HG03565 (cell line): Measurements from ENCODE around the gene THUMPD3.

Experiments used
- ATAC-seq: cut with Tn5 transposase; IDR thresholded peaks from one replicate; pipeline ENCODE4 v1.9.1; 2021; ENCODE audit warnings: mild to moderate bottlenecking, moderate library complexity; ENCODE audit not compliant: unreplicated experiment

The THUMPD3 gene

DNA sequence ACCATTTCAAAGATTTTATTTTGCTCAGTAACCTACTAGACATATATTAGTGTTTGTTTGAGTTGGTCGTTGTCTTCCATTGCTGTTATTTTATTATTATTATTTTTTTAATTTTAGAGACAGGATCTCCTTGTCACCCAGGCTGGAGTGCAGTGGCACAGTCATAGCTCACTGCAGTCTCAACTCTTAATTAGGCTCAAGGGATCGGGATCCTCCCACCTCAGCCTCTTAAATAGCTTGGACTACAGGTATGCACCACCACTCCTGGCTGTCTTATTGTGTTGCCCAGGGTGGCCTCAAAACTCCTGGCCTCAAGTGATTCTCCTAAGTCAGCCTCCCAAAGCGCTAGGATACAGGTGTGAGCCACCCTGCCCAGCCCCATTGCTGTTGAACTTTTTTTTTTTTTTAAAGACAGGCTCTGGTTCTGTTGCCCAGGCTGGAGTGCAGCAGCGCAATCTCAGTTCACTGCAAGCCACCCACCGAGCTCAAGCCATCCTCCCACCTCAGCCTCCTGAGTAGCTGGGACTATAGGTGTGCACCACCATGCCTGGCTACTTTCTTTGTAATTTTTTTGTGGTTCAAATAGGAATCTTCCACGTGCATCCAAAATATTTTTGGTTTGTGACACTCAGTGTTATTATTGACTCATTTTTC lies 52.8 kb downstream of the THUMPD3 start:
- no peak for ATAC-seq

DNA sequence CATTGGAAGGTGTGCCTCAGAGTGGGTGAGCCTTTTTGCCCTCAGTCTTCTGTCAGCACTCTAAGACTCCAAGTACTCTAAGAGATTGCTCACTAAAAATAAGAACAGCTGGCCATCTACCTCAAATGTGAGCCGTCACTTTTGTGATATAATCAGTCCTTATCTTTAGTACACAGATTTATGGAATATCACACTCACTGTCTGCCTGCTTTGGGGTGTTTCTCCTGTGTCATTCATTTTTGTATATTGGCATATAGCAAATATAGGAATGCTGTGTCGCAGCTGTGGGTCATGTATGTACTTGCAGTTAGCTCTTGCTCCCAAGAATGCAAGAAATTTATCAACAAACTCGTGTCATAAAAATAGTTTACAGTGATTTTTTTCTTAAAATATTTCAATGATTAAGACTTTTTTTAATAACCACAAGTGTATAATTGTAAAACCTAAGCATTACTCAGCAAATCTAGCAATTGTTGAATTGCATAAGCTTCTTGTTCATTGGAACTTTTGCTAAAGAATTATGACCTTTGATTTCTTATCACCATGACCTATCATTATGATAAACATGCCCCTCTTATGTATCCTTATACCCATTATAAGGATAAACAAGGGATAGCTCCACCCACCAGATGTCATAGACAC lies 53.4 kb downstream of the THUMPD3 start:
- no peak for ATAC-seq

DNA sequence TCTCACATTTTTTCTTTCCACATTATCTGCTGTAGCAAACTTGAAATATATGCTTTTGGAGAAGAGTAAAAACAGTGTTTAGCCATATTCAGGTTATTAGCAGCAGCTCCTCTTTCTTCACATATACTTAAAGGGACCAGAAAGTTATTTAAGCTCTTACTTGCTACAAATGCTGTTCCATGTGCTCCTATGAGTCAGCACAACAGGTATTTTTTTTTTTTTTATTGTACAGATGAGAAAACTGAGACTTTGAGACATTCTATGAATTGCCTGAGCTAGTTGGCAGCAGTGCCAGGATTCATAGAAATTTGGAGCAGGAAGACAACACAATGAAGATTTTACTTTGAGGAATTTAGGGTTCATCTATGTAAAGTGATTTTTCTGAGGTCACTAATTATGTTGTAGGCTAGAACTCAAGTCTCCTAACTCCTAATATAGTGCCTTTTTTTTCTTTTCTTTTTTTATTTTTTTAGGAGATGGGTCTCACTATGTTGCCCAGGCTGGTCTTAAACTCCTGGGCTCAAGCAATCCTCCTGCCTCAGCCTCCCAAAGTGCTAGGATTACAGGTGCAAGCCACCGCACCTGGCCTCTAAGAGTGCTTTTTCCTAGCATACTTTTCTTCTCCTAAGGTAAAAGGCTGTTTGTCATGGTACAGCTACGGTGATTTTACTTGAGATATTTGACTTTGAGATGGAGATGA lies 58.1 kb downstream of the THUMPD3 start:
- no peak for ATAC-seq

DNA sequence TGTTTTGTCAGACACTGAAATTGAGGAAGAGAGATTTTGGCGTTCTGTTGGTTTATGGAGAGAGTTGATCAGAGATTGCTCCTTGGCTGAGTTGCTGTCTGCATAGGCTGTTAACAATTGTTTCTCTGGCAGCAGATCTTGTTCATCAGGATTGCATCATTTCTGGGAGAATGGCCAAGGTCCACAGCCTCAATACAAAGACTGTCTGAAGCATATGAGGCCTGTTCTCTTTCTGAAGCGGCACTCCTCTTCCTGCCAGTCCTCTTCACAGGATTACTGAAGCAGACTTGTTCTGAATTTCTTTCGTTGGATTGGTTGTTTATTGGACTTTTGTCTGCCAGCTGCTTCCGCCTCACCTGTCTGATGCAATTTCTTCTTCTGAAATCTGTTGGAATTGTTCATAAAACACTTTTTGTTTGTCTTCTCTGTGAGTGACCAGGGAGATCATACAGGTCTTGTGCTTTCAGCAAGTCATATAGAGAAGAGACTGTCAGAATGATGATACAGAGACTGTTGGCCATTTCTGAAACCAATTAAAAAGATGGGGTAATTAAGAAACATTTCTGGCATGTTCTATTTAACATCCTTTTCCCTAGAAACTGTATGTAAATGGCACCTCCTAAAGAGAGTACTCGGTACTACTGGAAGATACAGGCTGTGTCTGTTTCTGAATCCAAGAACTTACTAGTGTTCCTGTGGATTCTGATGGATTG lies 60.0 kb downstream of the THUMPD3 start:
- no peak for ATAC-seq

DNA sequence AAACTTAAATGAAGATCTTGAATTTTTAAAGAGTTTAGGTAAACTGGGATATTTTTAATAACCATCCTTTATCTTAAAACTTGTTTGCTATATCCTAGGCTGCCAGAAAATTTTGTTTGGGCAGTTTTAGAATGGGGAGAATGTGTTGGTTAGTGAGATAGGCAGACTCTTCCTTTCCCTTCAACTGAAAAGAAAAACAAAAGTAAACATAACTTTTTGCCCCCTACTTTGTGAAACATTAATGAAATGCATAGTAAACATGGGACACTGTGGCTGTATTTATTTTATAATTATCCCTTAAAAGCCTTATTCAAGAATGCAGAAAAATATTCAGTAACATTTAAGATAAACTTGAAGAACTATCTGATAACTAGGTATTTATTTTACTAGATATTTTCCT lies 65.6 kb downstream of the THUMPD3 start:
- no peak for ATAC-seq

DNA sequence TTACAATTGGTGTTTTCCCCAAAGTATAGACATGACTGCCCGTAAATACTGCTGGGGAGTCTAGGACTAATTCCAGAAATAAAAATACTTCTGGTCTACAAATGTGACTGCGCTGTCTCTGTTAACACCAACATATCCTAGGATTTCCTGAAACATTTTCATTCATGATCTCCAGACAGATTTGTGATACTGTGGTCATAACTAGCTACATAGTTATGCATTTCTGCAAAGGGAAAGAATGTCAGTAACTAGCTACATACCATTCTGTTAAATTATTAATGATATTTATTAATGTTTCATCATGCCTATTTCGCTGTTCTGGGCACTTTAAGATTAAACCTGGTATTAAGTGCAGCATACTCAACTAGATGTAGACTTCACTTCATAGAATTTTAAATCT lies 67.9 kb downstream of the THUMPD3 start:
- ATAC-seq = no peak

DNA sequence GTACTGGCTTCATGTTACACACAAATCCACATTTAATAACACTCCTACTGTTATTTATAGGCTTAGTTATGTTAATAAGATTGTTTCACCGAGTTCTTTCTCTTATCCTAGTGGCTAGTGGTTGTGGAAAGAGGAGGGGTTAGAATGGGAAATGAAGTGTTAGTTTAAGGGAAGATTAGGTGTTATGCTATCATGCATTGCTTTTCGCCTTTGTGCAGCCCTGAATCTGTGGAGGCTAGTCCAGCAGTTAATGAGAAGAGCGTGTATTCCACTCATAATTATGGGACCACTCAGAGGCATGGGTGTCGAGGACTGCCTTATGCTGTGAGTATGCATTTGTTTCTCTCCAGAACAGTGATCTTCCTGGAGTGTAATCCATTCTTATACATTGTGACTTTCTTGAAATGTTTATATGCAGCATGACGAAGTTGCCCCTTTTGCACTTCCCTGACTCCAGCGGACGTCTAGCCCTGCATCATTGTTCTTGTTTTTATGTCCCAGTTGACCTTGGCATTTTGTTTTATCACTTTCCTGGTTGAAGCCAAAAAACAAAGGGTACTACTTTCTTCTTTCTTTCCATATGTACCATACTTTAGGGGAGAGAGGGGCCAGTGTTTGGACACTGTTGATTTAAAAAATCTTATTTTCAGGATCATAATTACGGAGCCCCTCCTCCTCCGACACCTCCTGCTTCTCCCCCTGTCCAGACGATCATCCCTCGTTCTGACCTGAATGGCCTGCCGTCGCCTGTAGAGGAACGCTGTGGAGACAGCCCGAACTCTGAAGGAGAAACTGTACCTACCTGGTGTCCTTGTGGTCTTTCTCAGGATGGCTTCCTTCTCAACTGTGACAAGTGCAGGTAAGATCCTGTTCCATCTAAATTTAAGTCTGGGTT lies 71.0 kb downstream of the THUMPD3 start:
- ATAC-seq = no peak

DNA sequence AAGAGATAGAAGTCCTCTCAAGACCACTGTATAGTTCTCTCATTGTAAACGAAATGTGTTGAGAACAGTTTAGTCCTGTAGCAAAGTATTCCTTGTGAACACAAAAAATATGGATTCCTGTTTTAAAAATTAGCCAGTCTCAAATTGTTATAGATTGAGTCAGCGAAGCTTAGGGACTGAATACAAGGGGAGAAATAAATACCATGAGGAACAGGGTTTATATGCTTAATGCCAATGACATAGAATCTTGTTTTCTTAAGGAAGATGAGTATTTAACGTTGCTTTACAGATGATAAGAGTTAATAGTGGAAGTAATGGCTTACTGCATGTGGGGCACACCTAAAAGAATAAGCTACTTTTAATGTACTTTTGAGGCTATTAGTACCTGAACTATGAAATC lies 72.5 kb downstream of the THUMPD3 start:
- ATAC-seq = no peak
